ENCODE measurements around the gene PLXNB3. TPM values are rescaled to one million over a fixed set of nuclear protein-coding genes. Genes with fewer than 3 reads are reported as not detected.

Gene PLXNB3
- total RNA-seq: under 1 TPM; 0.05 to 0.44 TPM

DNA sequence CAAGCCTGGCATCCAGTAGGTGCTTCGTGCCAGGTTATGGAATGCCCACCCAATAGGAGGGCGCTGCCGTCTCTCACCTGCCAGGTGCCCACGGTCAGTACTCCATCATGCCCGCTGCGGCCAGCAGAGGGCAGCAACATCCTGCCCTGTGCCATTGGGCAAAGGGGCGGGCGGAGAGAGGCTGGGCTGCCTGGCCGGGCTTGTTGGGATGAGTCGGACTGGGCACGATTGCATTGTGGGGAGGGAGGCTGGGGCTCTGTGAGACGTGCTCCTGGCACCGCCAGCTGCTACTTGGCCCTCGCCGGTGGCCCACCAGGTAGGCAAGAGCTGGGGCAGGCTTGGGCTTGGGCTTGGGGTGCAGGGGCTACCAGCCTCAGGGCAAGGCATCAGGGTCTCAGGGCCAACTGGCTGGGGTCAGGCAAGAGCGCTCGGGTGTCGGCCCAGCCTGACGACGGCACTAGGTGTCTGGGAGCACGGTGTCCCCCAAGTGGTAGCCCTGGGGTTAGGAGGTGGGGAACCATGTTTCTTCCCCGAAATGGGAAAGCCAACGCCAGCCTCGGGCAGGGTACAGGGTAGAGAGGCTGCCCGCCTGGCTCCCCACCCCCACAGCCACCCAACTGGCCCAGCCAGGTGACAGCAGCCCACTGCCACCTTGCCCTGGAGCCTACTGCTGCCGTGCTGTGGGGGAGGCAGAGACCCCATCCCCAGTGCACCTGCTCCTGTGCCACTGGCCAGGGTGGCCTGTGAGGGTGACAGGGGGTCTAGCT, at the start of gene PLXNB3:
Gene PLXNB3 (plus strand): TSS at position 261 of the 767 bp plus-strand sequence. CDS start 1,287 bp downstream, outside the sequence.
- intact Hi-C loops (cut with micrococcal nuclease): loop anchor here (1.0 kb wide), 4 partner anchors 30 to 189 kb away; partner anchors contain the start of genes IDH3G and SSR4
- no peaks in the 10 kb centered on the region for H3K36me3 Mint-ChIP-seq (ENCODE audit: low read depth)
- H3K9me3 Mint-ChIP-seq: no peaks in the 10 kb centered on the region
- CTCF ChIA-PET: interaction anchor here (0.6 to 4.9 kb wide), 9 partner anchors 9 to 392 kb away, joined by 3 to 36 read pairs (median 4); no protein-coding TSS in a partner anchor
- peak; percentile 82 for DNase-seq
- no peaks in the 10 kb centered on the region for H3K27me3 Mint-ChIP-seq (ENCODE audit: low read depth)
- H3K27ac Mint-ChIP-seq: no peak within 1 kb of the TSS
- peaks cover 6% of the 10 kb centered on the region for H3K4me1 Mint-ChIP-seq (ENCODE audit: low read depth)
- H3K4me3 Mint-ChIP-seq: no peak within 1 kb of the TSS

DNA sequence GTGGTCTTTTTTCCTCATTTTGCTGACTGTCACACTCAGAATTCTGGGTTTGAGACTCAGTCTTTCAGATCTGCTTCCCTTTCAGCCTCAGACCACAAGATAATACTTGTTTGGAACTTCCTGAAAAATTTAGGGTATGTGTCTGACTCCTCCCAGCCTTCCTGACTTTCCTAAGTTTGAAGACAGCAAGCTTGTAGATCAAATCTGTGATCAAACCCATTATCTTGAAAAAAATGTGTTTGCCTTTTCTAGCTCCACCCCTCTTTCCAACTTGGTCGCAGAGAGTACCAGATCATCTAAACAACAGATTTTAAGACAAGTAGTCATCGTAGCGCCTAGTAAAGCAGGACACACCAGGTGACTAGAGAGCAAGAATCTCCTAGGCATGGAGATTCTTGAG, 49.8 kb upstream of the PLXNB3 start:
- DNase-seq: no peak
- H3K4me3 Mint-ChIP-seq: no peak overlapping the region
- H3K27ac Mint-ChIP-seq: no peak overlapping the region
- intact Hi-C loops (cut with micrococcal nuclease): no loop called here
- H3K4me1 Mint-ChIP-seq (ENCODE audit: low read depth): peaks cover 4% of the 10 kb centered on the region
- CTCF ChIA-PET: no interaction called here
- H3K9me3 Mint-ChIP-seq: no peaks in the 10 kb centered on the region
- peaks cover 11% of the 10 kb centered on the region for H3K36me3 Mint-ChIP-seq (ENCODE audit: low read depth)
- H3K27me3 Mint-ChIP-seq (ENCODE audit: low read depth): no peaks in the 10 kb centered on the region

DNA sequence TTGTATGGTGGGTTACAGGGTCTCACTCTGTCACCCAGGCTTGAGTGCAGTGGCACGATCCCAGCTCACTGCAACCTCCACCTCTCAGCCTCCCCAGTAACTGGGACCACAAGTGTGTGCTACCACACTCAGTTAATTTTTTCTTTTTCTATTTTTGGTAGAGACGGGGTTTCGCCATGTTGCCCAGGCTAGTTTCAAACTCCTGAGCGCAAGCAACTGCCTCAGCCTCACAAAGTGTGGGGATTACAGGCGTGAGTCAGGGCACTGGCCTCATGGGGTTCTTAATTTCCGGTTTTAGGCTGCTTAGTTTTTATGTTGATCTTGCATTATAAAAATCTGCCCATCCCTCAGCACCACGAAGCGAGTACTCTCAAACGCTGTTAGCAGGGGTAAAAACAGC, 46.6 kb upstream of the PLXNB3 start:
- H3K4me3 Mint-ChIP-seq: no peak overlapping the region
- H3K27me3 Mint-ChIP-seq (ENCODE audit: low read depth): no peaks in the 10 kb centered on the region
- CTCF ChIA-PET: interaction anchor here (0.7 kb wide), 1 partner anchor 139 kb away, joined by 7 read pairs; no protein-coding TSS in a partner anchor
- H3K27ac Mint-ChIP-seq: no peak overlapping the region
- H3K36me3 Mint-ChIP-seq (ENCODE audit: low read depth): peaks cover 15% of the 10 kb centered on the region
- intact Hi-C loops (cut with micrococcal nuclease): no loop called here
- H3K4me1 Mint-ChIP-seq (ENCODE audit: low read depth): peaks cover 12% of the 10 kb centered on the region
- DNase-seq: no peak
- no peaks in the 10 kb centered on the region for H3K9me3 Mint-ChIP-seq

DNA sequence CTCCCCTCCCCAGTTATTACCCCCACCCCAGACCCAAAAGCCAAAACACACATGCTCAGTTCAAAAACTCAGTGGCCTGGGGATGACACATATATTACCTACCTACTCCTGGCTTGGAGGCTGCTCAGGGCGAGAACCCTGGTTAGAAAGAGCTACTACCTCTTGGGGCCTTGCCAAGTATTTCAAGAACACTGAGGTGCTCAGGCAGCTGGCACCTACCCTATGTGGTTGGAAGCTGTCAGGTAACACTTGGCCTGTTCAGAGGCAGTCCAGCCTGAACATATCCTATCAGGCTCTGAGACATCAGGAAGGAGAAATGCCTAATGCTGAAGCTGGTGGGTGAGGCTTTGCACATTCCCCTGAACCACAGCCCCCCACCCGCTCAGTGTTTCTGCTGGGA, 44.8 kb upstream of the PLXNB3 start:
- peaks cover 13% of the 10 kb centered on the region for H3K36me3 Mint-ChIP-seq (ENCODE audit: low read depth)
- CTCF ChIA-PET: no interaction called here
- no peak overlapping the region for H3K4me3 Mint-ChIP-seq
- intact Hi-C loops (cut with micrococcal nuclease): no loop called here
- H3K27me3 Mint-ChIP-seq (ENCODE audit: low read depth): no peaks in the 10 kb centered on the region
- peaks cover 15% of the 10 kb centered on the region for H3K4me1 Mint-ChIP-seq (ENCODE audit: low read depth)
- DNase-seq: no peak
- no peak overlapping the region for H3K27ac Mint-ChIP-seq
- no peaks in the 10 kb centered on the region for H3K9me3 Mint-ChIP-seq

DNA sequence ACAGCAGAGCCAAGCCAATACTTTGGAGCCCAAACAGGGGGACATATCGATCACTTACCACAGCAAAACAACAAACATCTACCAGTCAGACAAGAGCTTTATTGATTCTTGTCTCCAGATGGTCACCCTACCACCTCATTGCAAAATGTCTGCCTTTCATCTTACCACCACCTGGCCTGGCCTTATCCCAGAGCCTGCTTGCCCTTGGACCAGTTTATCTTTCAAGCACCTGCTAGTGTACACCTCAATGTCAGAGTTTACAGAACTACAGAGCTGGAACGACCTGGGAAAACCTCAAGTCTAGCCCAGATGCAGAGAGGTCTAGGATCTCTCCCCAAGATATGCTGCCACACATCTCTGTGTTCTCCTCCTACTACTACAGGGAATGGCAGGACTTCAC, 44.3 kb upstream of the PLXNB3 start:
- Mint-ChIP-seq H3K36me3 (ENCODE audit: low read depth) (peaks cover 13% of the 10 kb centered on the region), H3K9me3 (no peaks in the 10 kb centered on the region), H3K27me3 (ENCODE audit: low read depth) (no peaks in the 10 kb centered on the region), H3K4me3 (no peak overlapping the region), H3K27ac (no peak overlapping the region), H3K4me1 (ENCODE audit: low read depth) (peaks cover 15% of the 10 kb centered on the region)
- no peak for DNase-seq
- intact Hi-C loops (cut with micrococcal nuclease): no loop called here
- CTCF ChIA-PET: interaction anchor here (0.5 kb wide), 1 partner anchor 107 kb away, joined by 3 read pairs; no protein-coding TSS in a partner anchor

DNA sequence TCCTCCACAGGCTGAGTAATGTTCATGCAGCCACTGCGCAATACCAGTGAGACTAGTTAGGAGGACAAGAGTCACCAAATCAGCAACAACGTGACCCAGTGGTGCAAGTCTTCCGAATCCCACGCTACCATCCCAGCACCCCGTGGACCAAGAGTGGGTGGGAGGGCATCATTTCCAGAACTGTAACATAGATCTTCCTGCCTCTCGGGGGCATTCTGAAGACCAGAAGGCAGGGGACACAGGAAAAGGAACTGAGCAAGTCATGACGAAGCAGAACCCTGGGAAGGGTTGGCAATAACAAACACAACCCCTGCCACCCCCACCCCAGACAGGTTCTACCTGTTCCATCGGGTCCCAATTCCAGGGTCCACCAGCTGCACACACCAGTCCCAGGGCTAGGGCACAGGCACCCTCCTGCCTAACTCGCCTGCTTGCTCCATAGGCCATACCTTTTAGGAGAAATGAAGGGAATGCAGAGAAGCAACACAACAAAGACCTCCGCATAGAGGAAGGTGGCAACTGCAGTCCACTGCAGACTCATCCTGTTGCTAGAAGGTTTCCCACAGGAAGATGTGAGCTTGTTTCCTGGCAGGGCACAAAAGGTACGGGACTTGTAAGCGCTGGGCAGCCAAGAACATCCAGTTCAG, 41.2 kb upstream of the PLXNB3 start:
- CTCF ChIA-PET: interaction anchor here (1.0 kb wide), 1 partner anchor 11 kb away, joined by 3 read pairs; no protein-coding TSS in a partner anchor
- no peaks in the 10 kb centered on the region for H3K27me3 Mint-ChIP-seq (ENCODE audit: low read depth)
- peak overlapping the region; percentile 81 for H3K27ac Mint-ChIP-seq
- peaks cover 28% of the 10 kb centered on the region for H3K4me1 Mint-ChIP-seq (ENCODE audit: low read depth)
- DNase-seq: no peak
- intact Hi-C loops (cut with micrococcal nuclease): no loop called here
- H3K4me3 Mint-ChIP-seq: peak overlapping the region; percentile 85
- no peaks in the 10 kb centered on the region for H3K9me3 Mint-ChIP-seq
- peaks cover 12% of the 10 kb centered on the region for H3K36me3 Mint-ChIP-seq (ENCODE audit: low read depth)

DNA sequence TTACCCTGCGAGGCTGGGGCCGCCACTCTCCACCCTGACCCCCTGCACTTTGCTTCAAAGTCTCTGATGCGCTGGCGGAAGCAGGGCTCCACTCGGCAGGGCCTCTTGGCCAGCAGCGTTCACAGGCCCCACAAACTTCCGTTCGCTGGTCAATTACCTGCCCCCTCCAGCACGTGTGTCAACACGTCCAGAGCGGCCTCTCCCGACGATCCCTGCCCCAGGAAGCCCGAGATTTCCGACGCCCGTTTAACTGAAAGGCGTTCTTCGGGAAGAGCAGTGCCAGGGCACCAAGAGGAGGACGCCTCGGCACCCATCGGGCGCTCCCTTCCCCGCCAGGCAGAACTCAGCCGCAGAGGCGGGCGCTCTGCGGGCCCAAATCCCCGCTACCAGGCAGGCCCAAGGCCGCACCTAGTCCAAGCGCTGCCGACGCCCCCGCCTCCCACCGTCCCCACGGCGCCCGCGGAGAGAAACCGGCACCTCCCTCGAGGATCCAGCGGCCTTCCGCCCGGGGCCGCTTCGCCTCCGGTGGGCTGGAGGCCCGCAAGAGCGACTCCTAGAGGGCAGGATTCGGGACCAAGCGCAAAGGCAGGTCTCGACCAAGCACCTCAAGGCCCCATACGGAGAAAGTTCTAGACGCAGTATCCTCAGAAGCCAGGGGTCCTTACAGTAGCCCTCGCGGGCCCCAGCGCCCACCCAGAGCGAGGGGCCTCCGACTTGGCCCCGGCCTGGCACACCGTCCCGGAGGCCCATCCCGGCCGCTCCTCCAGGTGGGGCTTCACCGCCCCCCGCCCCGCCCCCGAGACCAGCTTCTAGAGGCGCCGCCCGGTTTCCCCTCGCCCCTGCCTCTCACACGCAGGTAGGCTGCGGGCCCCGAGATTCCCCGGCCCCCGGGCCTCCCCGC, 40.4 kb upstream of the PLXNB3 start:
- no peaks in the 10 kb centered on the region for H3K27me3 Mint-ChIP-seq (ENCODE audit: low read depth)
- peaks cover 28% of the 10 kb centered on the region for H3K4me1 Mint-ChIP-seq (ENCODE audit: low read depth)
- CTCF ChIA-PET: interaction anchor here (1.0 kb wide), 1 partner anchor 10 kb away, joined by 3 read pairs; no protein-coding TSS in a partner anchor
- peak; percentile 49 for DNase-seq
- no peaks in the 10 kb centered on the region for H3K9me3 Mint-ChIP-seq
- H3K27ac Mint-ChIP-seq: peak overlapping the region; percentile 81
- peak overlapping the region; percentile 85 for H3K4me3 Mint-ChIP-seq
- H3K36me3 Mint-ChIP-seq (ENCODE audit: low read depth): peaks cover 13% of the 10 kb centered on the region
- intact Hi-C loops (cut with micrococcal nuclease): loop anchor here (1.0 to 2.0 kb wide), 5 partner anchors 15 to 247 kb away; partner anchors contain the start of genes CCNQ, HCFC1, IDH3G and SSR4

DNA sequence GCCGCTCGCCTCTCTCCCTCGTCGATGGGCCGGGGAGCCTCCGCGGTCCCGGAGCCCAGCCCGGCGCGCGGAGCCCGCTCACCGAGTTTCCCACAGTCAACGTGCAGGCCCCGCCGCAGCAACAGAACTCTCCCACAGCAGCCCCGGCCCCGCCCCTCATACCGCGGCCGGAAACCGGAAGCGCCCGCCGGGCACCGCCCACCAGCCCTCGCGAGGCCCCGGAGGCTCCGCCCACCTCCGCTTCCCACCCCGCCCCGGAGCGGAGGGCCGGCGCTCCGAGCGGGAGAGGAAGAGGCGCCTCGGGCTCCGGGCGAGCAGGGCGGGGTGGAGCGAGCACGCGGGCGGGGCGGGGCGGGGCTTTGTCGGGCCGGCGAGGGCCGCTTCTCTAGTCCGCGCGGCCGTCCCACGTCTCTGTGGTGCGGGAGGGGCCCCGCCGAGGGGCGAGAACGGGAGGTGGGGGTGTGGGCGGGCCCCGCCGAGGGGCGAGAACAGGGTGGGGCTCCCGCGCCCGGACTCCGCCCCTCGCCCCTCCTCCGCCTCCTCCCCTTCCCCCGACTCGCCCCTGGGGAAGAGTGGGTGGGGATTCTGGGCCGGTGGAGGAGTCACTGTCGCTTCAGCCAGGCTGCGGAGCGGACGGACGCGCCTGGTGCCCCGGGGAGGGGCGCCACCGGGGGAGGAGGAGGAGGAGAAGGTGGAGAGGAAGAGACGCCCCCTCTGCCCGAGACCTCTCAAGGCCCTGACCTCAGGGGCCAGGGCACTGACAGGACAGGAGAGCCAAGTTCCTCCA, 39.6 kb upstream of the PLXNB3 start, which contains the start of the genes ABCD1 and BCAP31:
Gene ABCD1 (plus strand): TSS at position 605 of the 787 bp plus-strand sequence. CDS start 411 bp downstream, outside the sequence.
Gene BCAP31 (minus strand): TSS at position 136 of the 787 bp plus-strand sequence. CDS start 1,143 bp downstream, outside the sequence.
- peaks cover 25% of the 10 kb centered on the region for H3K4me1 Mint-ChIP-seq (ENCODE audit: low read depth)
- peak within 1 kb of the TSS; percentile 81 for H3K27ac Mint-ChIP-seq
- intact Hi-C loops (cut with micrococcal nuclease): loop anchor here (1.0 to 5.0 kb wide), 6 partner anchors 14 to 373 kb away; partner anchors contain the start of genes CCNQ, HCFC1, IDH3G and MECP2
- H3K4me3 Mint-ChIP-seq: peak within 1 kb of the TSS; percentile 85
- H3K36me3 Mint-ChIP-seq (ENCODE audit: low read depth): peaks cover 7% of the 10 kb centered on the region
- CTCF ChIA-PET: no interaction called here
- no peaks in the 10 kb centered on the region for H3K9me3 Mint-ChIP-seq
- DNase-seq: peak; percentile 88
- no peaks in the 10 kb centered on the region for H3K27me3 Mint-ChIP-seq (ENCODE audit: low read depth)

DNA sequence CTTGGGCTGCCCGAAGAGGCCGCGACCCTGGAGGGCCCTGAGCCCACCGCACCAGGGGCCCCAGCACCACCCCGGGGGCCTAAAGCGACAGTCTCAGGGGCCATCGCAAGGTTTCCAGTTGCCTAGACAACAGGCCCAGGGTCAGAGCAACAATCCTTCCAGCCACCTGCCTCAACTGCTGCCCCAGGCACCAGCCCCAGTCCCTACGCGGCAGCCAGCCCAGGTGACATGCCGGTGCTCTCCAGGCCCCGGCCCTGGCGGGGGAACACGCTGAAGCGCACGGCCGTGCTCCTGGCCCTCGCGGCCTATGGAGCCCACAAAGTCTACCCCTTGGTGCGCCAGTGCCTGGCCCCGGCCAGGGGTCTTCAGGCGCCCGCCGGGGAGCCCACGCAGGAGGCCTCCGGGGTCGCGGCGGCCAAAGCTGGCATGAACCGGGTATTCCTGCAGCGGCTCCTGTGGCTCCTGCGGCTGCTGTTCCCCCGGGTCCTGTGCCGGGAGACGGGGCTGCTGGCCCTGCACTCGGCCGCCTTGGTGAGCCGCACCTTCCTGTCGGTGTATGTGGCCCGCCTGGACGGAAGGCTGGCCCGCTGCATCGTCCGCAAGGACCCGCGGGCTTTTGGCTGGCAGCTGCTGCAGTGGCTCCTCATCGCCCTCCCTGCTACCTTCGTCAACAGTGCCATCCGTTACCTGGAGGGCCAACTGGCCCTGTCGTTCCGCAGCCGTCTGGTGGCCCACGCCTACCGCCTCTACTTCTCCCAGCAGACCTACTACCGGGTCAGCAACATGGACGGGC, 38.8 kb upstream of the PLXNB3 start:
- Mint-ChIP-seq H3K4me3 (peak overlapping the region; percentile 73), H3K4me1 (ENCODE audit: low read depth) (peaks cover 21% of the 10 kb centered on the region), H3K9me3 (no peaks in the 10 kb centered on the region), H3K36me3 (ENCODE audit: low read depth) (peaks cover 7% of the 10 kb centered on the region), H3K27ac (no peak overlapping the region), H3K27me3 (ENCODE audit: low read depth) (no peaks in the 10 kb centered on the region)
- CTCF ChIA-PET: no interaction called here
- DNase-seq: no peak
- intact Hi-C loops (cut with micrococcal nuclease): loop anchor here (2.0 to 5.0 kb wide), 3 partner anchors 14 to 372 kb away; partner anchors contain the start of genes HCFC1 and MECP2

DNA sequence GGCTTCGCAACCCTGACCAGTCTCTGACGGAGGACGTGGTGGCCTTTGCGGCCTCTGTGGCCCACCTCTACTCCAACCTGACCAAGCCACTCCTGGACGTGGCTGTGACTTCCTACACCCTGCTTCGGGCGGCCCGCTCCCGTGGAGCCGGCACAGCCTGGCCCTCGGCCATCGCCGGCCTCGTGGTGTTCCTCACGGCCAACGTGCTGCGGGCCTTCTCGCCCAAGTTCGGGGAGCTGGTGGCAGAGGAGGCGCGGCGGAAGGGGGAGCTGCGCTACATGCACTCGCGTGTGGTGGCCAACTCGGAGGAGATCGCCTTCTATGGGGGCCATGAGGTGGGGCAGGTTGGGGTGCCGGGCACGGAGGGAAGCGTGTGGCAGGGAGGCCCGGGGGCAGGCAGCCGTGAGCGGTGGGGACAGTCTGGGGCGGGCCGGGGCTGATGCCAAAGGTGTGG, 38.2 kb upstream of the PLXNB3 start:
- Mint-ChIP-seq H3K9me3 (no peaks in the 10 kb centered on the region), H3K27me3 (ENCODE audit: low read depth) (no peaks in the 10 kb centered on the region), H3K27ac (no peak overlapping the region), H3K36me3 (ENCODE audit: low read depth) (peaks cover 7% of the 10 kb centered on the region), H3K4me1 (ENCODE audit: low read depth) (peaks cover 25% of the 10 kb centered on the region), H3K4me3 (peak overlapping the region; percentile 32)
- DNase-seq: no peak
- intact Hi-C loops (cut with micrococcal nuclease): loop anchor here (2.0 to 5.0 kb wide), 3 partner anchors 13 to 371 kb away; partner anchors contain the start of genes HCFC1 and MECP2
- CTCF ChIA-PET: interaction anchor here (0.6 kb wide), 1 partner anchor 90 kb away, joined by 3 read pairs; no protein-coding TSS in a partner anchor
